ENCODE results near the gene TMEM120B.

The TMEM120B gene

DNA sequence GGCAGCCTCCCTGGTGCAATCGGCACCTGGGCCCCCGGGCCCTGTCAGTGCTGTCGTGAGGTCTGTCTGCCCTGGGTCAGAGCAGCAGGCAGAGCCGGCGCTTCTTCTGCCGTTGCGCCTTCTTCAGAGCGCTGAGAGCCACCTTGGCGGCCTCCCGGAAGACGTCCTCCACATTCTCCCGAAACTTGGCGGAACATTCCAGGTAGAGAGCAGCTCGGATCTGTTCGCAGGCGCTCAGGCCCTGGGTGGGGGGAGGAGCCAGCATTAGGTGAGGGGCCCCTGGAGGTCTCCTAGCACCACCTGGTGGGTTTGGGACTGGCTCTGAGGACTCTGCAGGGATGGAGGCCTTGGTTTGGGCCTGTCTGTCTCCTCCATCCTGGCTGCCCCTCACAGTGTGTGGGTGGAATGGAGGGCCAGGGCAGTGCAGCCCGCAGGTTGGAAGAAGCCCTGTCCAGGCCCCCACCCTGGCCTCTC lies 66.9 kb downstream of the TMEM120B start:
- Histone ChIP-seq H4K20me1 (ENCODE audit: insufficient read depth, low read length, poor library complexity, severe bottlenecking) (peaks cover 10% of the 10 kb centered on the region), H3K9ac (ENCODE audit: low read depth, low read length, poor library complexity, severe bottlenecking) (no peak overlapping the region), H2AFZ (ENCODE audit: low read length) (no peak overlapping the region), H3K4me2 (ENCODE audit: low read depth, low read length, poor library complexity, severe bottlenecking) (no peak overlapping the region), H3K9me3 (ENCODE audit: insufficient read depth, low read depth, low read length) (no peaks in the 10 kb centered on the region), H3K9me2 (replicated peaks; ENCODE audit: low read depth, low read length) (no peaks in the 10 kb centered on the region), H3K36me3 (ENCODE audit: insufficient read depth, low read length) (peaks cover 37% of the 10 kb centered on the region; the same call in 1 of the 2 replicates), H3F3A (ENCODE audit: low read depth) (no peaks in the 10 kb centered on the region), H3K4me1 (ENCODE audit: insufficient read depth, low read length, poor library complexity, severe bottlenecking) (peaks cover 10% of the 10 kb centered on the region), H3K27me3 (ENCODE audit: insufficient read depth, low read length, poor library complexity, severe bottlenecking) (no peaks in the 10 kb centered on the region), H3K4me3 (ENCODE audit: low read length, poor library complexity, severe bottlenecking) (no peak overlapping the region), H3K79me2 (ENCODE audit: insufficient read depth, low read length) (peaks cover 34% of the 10 kb centered on the region)
- TF ChIP-seq CTCF (conservative IDR thresholded peaks at IDR 0.05; ENCODE audit: low read length) (no peak), EZH2phosphoT487 (IDR thresholded peaks at IDR 0.05; ENCODE audit: borderline replicate concordance) (no peak)

DNA sequence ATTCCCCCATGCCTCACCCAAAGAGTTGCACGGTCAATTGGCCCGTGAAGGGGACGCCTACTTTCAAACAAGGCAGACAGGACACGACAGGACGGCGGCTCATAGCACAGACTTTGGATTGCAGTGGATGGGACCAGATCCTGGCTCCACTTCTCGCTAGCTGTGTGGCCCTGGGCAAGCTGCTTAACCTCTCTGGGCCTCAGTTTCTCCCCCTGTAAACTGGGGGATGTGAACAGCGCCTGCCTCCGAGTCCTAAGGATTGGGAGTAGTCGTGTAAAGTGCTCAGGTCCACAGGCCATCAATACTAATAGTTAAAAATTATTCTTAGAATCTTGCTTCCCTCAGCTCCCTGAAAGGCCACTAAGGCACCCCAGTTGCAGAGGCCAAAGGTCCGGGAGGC lies 67.9 kb downstream of the TMEM120B start:
- Histone ChIP-seq H3K4me2 (ENCODE audit: low read depth, low read length, poor library complexity, severe bottlenecking) (no peak overlapping the region), H3K36me3 (ENCODE audit: insufficient read depth, low read length) (peaks cover 37% of the 10 kb centered on the region; the same call in 1 of the 2 replicates)

GRCh38 chr12:121781484-121781997 lies 69.0 kb downstream of the TMEM120B start:
- Histone ChIP-seq H3K36me3 (ENCODE audit: insufficient read depth, low read length) (peaks cover 42% of the 10 kb centered on the region; the same call in 1 of the 2 replicates), H4K20me1 (ENCODE audit: insufficient read depth, low read length, poor library complexity, severe bottlenecking) (peaks cover 10% of the 10 kb centered on the region), H3K4me3 (ENCODE audit: low read length, poor library complexity, severe bottlenecking) (no peak overlapping the region), H2AFZ (ENCODE audit: low read length) (no peak overlapping the region), H3K27me3 (ENCODE audit: insufficient read depth, low read length, poor library complexity, severe bottlenecking) (no peaks in the 10 kb centered on the region), H3F3A (ENCODE audit: low read depth) (no peaks in the 10 kb centered on the region; the same call in 1 of the 2 replicates), H3K9ac (ENCODE audit: low read depth, low read length, poor library complexity, severe bottlenecking) (no peak overlapping the region), H3K9me3 (ENCODE audit: insufficient read depth, low read depth, low read length) (no peaks in the 10 kb centered on the region), H3K4me2 (ENCODE audit: low read depth, low read length, poor library complexity, severe bottlenecking) (no peak overlapping the region), H3K4me1 (ENCODE audit: insufficient read depth, low read length, poor library complexity, severe bottlenecking) (peaks cover 12% of the 10 kb centered on the region), H3K79me2 (ENCODE audit: insufficient read depth, low read length) (peaks cover 49% of the 10 kb centered on the region), H3K9me2 (replicated peaks; ENCODE audit: low read depth, low read length) (no peaks in the 10 kb centered on the region)
- no peak for TF ChIP-seq CTCF (conservative IDR thresholded peaks at IDR 0.05; ENCODE audit: low read length)

More for the DNA sequence above, 67.9 kb downstream of the TMEM120B start:
- Histone ChIP-seq H3K27me3 (ENCODE audit: insufficient read depth, low read length, poor library complexity, severe bottlenecking) (no peaks in the 10 kb centered on the region), H3K4me1 (ENCODE audit: insufficient read depth, low read length, poor library complexity, severe bottlenecking) (peaks cover 12% of the 10 kb centered on the region), H3F3A (ENCODE audit: low read depth) (no peaks in the 10 kb centered on the region; the same call in 1 of the 2 replicates), H2AFZ (ENCODE audit: low read length) (no peak overlapping the region), H3K79me2 (ENCODE audit: insufficient read depth, low read length) (peaks cover 42% of the 10 kb centered on the region), H3K9me3 (ENCODE audit: insufficient read depth, low read depth, low read length) (no peaks in the 10 kb centered on the region), H3K9ac (ENCODE audit: low read depth, low read length, poor library complexity, severe bottlenecking) (no peak overlapping the region), H3K4me3 (ENCODE audit: low read length, poor library complexity, severe bottlenecking) (no peak overlapping the region), H4K20me1 (ENCODE audit: insufficient read depth, low read length, poor library complexity, severe bottlenecking) (peaks cover 10% of the 10 kb centered on the region), H3K9me2 (replicated peaks; ENCODE audit: low read depth, low read length) (no peaks in the 10 kb centered on the region)
- no peak for TF ChIP-seq CTCF (conservative IDR thresholded peaks at IDR 0.05; ENCODE audit: low read length)
- no peak for TF ChIP-seq EZH2phosphoT487 (IDR thresholded peaks at IDR 0.05; ENCODE audit: borderline replicate concordance)
